NCI-H748 (cell line): ENCODE measurements around the gene GLCCI1.

Experiments used
- DNase-seq: peaks from one replicate; lab custom pipeline; 2025; ENCODE audit not compliant: unreplicated experiment; lab: John Stamatoyannopoulos, UW

GLCCI1 gene

DNA sequence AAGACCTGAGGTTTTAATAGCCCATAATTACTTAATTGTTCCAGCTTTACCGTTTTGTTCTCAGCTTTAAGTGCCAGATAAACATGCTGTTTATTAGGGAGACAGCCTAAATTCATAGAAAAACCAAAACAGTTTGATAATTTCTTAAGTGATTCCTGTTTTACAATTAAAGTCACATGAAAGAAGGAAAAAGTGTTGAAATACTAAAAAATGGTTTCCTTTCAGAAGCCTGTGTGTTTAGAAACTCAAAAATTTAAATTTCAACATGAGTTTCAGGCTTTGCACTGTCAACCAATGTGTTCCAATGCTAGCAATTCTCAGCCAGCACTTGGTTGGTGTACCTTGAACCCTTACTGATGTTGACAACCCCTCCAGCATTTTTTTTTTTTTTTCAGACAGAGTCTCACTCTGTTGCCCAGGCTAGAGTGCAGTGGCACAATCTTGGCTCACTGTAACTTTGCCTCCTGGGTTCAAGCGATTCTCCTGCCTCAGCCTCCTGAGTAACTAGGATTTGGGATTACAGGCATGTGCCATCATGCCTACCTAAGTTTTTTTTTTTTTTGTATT, 158.1 kb downstream of the GLCCI1 start:
- no peak for DNase-seq

DNA sequence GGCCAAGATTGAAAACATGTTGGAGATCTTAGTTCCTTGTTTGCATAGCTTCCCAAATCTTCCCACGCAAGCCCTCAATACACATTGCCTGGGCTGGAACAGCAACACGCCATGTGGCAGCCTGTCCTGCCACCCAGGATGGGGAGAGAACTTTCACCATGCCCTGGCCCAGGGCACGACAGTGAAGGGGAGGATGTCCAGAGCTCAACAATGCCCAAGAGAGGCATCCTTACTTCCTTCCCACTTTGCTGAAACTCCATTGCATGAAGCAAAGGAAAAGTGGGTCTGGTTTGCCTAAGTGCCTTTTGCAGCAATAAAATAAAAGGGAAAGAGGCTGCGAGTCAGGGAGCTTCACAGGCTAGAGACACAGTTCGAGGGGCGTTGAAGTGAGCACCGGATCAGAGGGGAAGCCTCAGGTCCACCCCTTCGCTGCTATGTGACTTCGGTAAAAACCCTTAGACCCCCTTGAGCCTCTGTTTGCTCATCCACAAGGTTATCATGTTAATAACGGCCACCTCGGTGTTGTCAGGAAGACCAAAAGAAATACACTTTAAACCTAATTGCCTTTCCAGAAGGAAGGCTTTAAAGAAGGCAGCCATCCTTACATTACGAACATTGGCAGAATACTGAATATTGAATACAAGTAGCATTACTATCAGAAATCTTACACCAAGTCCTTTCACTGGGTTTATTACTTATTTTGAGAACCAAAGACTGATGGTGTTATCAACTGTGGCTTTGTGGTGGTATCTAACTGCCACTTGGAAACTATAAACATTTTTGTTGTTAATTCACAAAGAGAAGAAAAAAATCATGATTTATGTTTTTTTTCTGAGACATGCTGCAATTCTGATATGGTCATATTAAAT, 160.1 kb downstream of the GLCCI1 start:
- no peak for DNase-seq

DNA sequence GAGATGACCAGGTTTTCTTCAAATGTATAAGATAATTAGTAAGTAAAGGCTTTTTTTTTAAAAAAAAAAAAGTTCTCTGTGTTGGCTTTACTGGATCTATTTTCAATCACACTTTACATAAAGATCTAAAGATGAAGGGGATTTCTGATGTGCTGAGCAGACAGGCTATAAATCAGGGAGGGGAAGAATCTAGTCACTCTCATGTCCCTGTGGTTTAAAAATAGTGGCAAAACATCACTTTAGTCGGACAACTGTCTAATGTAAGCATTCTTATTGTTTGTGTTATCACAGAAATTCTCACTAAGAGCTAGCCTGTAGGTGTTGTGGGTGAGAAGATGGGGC, 160.7 kb downstream of the GLCCI1 start:
- DNase-seq = no peak

DNA sequence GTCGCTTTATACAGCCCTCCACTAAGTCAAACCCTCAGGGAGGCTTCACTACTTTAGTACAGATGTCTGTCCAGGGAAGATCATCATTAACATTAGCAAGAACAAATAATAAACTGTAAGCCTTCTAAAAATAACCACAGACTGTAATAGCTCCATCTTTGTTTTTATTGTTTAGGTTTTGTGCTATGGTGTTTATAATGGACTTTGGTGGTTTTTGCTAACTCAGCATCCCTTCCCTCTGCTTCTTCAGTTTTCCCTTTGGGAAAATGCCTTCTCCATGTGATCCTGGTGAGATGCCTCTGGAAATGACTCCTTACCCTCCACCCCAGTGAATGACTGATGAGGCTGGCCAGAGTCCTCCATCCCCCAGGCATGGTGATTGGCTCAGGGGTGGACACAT, 162.1 kb downstream of the GLCCI1 start:
- DNase-seq = no peak

DNA sequence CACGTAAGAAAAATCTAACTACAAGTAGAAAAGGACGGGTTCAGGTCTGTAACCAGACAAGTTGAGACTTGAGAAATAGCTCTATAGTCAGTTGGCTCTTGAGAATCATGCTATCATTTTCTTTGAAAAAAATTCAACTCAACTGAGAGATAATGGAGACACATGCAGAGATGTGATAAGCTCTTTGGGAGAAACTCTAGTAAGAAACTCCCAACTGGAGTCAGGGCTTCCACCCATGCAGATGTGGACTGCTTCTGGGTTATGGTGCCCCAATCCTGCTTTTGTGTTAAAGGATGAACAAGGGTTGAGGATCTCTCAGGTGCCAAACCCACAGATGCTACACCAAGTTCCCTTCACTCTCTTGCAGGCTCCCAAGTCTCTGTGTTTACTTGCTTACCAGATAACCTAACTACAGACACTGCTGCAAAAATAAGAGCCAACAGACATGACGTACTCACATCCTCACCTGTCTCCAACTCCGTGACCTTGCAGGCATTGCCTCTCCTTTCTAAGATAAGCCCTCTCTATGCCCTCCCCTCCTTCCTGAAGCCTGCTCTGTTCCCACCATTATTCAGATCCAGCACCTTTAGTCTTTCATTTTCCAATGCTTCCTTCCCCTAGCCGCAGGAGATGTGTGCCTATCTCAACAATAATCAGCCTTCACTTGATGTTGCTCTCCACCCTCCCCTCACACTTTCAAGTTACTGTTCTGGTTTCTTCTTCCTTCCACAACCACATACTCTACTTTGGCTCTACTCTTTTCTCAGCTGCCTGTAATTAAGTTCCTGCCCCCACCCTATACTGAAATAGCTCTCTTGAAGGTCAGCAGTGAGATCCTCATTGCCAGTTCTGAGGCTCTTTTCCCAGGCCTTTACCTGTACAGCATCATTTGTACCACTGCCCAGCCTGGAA, 163.4 kb downstream of the GLCCI1 start:
- no peak for DNase-seq

DNA sequence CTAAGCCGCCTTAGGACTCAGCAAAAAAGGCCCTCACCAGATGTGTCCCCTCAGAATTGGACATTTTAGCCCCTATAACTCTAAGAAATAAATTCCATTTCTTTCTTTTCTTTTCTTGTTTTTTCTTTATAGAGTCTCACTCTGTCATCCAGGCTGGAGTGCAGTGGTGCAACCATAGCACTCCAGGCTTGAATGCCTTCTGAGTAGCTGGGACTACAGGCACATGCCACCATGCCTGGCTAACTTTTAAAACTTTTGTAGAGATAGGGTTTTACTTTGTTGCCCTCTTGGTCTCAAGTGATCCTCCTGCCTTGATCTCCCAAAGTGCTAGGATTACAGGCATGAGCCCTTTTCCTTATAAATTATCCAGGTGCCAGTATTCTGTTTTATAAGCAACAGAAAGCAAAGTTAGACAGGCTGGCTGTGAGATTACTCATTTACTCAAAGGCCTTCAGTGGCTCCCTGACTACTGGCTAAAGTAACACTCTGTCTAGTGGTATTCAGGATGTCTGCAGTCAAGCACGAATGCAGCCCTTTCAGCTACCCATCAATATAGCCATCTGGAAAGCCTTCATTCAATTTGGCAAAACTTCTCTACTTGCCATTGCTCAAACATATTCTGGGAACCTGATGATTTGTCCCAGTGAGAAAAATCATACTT, 164.7 kb downstream of the GLCCI1 start:
- DNase-seq = no peak

DNA sequence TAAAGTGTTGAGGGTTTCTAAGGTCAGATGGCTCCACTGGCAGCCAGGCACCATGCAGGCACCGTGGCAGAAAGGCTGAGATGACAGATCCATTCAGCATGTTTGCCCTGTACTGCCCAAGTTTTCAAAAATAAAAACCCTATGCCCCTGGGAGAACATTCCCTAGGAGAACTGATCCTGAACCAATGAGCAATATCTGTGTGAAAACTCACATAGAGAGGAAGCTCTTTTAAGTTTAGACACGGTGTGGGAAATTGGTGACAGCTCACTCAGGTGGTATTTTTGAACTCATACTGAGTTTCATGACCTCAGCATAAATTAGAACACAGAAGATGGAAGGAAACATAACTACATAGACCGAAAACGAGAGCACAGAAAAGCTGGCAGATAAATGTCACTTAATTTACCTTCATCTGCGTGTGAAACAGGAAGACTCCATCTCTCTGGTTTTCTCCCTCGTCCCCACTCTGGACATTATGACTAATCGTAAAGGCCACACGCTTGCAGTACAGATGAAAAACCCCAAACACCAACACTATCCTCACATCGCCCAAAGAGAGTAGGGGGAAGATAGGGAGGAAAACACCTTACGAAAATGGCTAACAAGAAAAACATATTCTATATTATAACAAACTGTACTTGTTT, 165.6 kb downstream of the GLCCI1 start:
- DNase-seq = no peak

DNA sequence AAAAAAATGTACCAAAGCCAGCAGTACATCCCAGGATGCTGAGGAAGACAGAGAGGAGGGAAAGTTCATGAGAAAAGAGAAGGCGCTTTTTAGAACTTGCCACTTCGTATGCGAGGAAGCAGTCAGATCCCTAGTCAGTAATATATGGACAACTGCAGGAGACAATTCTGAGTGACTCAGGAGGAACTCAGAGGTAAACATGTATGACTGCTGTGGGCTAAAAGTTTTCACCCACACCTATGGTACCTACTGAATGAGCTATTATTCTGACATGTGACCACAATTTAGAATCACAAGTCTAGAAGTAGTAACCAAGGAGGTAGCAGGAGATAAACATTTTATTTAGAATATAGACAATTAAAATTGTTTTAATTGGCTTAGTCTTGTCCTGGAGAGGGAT, 166.8 kb downstream of the GLCCI1 start:
- DNase-seq = no peak

DNA sequence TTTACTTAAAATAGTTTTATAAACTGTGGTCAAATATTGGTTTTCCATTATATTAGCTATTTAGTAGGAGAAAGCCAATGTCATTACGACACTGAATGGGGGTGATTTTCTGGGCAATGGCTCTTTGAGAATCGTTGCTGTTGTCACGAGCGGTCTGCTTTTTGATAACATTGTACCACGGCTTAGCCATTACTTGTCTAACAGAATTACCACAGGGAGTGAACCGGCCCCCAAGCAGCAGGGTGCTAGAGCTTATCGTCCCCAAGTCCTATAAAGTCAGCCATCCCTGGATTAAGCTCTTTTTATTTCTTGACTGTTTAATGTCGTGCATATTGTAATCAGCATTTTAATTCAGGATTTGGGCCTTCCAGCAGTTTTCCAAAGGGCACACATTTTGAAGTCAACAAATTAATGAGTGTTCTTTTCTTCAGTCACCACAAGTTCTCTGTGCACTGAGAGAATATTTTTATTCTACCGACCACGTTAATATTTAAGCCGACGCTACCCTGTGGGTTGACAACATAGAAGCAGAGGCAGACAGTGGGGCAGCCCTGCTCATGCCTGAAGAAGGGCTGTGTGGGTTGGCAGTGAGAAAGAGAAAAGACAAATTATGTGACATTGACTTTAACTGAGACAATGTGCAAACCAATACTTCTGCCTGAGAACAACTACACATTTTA, 167.6 kb downstream of the GLCCI1 start:
- no peak for DNase-seq
